Epithelial cell of prostate (primary cell): ENCODE results near the gene POMGNT1.
A peak's percentile ranks its signal among the peaks of the same experiment; 100 is the strongest.
"Not testable (repeated sequence)": the region's sequence is repeated elsewhere in the genome, so short reads cannot be mapped to it uniquely, and the experiment has no call there.

Source experiments
- DNase-seq: peaks from one replicate; pipeline ENCODE4 v3.0.0-alpha.2; 2011; ENCODE audit warnings: low read depth, low spot score
- H3K27ac ChIP-seq: fragments of 450-650 bp; 2 replicates; pipeline ENCODE4 v1.5.1; 2017; ENCODE audit warnings: mild to moderate bottlenecking

POMGNT1 gene

GRCh38 chr1:46197964-46198811 is at the start of gene POMGNT1:
Gene POMGNT1 (minus strand): TSS chr1:46198434. CDS start chr1:46197821, 613 bp downstream.
- no peak for DNase-seq
- H3K27ac ChIP-seq: peak within 1 kb of the TSS; percentile 58

- H3K27ac ChIP-seq: peak within 1 kb of the TSS; percentile 41
- peak; percentile 97 for DNase-seq
Measured at GRCh38 chr1:46247436-46248121, 49.3 kb upstream of the POMGNT1 start, which contains the start of gene RAD54L. Gene RAD54L (plus strand): TSS chr1:46247763. CDS start chr1:46248406, 643 bp downstream.

GRCh38 chr1:46246548-46247435 is 48.6 kb upstream of the POMGNT1 start:
- no peak for DNase-seq
- H3K27ac ChIP-seq: peak overlapping the region; percentile 41

GRCh38 chr1:46246136-46246535 is 47.9 kb upstream of the POMGNT1 start:
- DNase-seq, H3K27ac ChIP-seq: not testable (repeated sequence)

- H3K27ac ChIP-seq: no peak overlapping the region
- no peak for DNase-seq
Measured at GRCh38 chr1:46244656-46245371, 46.6 kb upstream of the POMGNT1 start.

DNA sequence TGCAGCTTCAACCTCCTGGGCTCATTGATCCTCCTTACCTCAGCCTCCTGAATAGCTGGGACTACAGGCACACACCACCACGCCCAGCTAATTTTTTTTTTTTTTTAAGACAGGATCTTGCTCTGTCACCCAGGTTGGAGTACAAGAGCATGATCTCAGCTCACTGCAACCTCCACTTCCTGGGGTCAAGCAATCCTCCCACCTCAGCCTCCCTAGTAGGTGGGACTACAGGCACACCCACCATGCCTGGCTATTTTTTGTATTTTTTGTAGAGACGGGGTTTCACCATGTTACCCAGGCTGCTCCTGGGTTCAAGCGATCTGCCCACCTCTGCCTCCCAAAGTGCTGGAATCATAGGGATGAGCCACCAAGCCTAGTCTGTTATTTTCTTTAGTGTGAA is 45.6 kb upstream of the POMGNT1 start:
- not testable (repeated sequence) for DNase-seq, H3K27ac ChIP-seq

- DNase-seq: no peak
- no peak overlapping the region for H3K27ac ChIP-seq
Measured at GRCh38 chr1:46242918-46243317, 44.7 kb upstream of the POMGNT1 start.

- not testable (repeated sequence) for H3K27ac ChIP-seq, DNase-seq
Measured at GRCh38 chr1:46241733-46242132, 43.5 kb upstream of the POMGNT1 start.

DNA sequence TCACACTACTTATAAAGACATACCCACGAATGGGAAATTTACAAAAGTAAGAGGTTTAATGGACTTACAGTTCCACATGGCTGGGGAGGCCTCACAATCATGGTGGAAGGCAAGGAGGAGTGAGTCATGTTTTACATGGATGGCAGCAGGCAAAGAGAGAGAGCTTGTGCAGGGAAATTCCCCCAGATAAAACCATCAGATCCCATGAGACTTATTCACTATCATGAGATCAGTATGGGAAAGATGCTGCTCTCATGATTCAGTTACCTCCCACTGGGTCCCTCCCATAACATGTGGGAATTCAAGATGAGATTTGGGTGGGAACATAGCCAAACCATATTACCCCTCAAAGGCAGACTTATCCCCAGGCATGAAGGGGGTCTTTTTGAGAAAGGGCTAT is 40.6 kb upstream of the POMGNT1 start:
- H3K27ac ChIP-seq, DNase-seq: not testable (repeated sequence)

DNA sequence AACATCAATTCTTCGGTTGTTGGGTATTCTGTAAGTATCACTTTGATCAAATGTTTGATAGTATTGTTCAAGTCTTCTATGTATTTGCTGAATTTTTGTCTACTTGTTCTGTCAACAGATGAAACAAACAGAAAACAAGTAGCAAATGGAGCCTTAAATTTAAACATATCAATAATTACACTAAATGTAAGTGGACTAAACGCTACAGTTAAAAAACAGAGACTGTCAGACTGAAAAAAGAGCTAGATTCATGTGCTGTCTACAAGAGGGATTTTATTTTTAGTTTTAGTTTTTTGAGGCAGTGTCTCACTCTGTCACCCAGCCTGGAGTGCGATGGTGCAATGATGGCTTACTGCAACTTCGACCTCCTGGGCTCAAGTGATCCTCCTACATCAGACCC is 38.6 kb upstream of the POMGNT1 start:
- DNase-seq: no peak
- H3K27ac ChIP-seq: no peak overlapping the region

- DNase-seq, H3K27ac ChIP-seq: not testable (repeated sequence)
Measured at GRCh38 chr1:46231231-46231630, 33.0 kb upstream of the POMGNT1 start.

DNA sequence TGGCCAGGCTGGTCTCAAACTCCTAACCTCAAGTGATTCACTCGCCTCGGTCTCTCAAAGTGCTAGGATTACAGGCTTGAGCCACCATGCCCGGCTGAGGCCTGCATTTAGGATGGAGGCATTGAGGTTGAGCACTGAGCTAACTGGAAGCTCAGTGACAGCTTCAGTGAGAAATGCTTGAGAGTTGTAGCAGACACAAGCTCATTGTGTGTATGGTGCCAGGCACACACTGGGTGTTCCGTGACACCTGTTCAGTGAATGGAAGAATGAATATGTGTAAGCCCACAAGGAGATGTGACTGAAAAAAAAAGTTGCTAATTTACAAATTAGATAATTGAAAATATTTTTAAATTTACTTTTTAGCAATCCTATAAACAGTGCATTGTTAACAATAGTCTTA is 26.7 kb upstream of the POMGNT1 start:
- DNase-seq: no peak
- H3K27ac ChIP-seq: no peak overlapping the region

DNA sequence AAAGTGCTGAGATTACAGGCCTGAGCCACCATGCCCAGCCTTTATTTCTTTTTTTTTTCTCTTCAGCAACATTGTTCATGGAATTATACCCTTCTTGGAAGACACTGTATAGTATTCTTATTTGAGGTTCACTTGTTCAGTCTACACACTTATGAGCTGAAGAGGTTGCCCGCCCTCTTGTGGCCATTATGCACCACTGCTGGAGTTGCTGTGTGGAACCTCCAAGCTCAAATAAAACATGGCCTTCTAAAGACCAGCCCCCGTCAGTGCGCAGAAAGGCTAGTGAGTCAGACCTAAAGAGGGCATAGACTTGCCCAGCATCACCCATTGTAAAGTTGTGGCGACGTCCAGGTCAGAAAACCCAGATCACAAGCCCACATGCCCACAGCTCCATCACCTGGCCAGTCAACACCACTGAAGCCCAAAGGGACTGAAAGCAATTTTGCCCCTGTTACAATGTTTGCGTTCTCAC is 25.3 kb upstream of the POMGNT1 start:
- no peak overlapping the region for H3K27ac ChIP-seq
- DNase-seq: peak; percentile 73

GRCh38 chr1:46223055-46223454 is 24.8 kb upstream of the POMGNT1 start:
- DNase-seq, H3K27ac ChIP-seq: not testable (repeated sequence)

- no peak for DNase-seq
- no peak overlapping the region for H3K27ac ChIP-seq
Measured at GRCh38 chr1:46221749-46222148, 23.5 kb upstream of the POMGNT1 start.

DNA sequence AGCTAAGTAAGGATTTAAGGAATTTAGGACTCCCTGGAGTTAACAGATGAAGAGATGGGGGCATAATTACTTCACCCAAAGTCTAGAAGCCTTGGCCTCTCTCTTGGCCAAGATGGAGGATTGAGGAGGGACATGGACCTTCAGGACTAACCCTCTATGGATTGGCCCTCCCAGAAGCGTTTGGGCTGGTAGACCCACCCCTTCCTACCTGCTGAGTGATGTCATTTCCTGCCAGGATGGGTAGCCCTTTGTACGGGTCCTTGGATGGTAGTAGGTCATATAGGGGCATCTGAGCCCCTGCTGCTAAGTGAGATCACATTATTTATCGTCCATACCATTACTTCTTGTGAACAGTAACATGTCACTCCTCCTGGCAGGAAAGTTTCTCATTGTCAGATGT is 22.6 kb upstream of the POMGNT1 start:
- H3K27ac ChIP-seq: no peak overlapping the region
- no peak for DNase-seq

DNA sequence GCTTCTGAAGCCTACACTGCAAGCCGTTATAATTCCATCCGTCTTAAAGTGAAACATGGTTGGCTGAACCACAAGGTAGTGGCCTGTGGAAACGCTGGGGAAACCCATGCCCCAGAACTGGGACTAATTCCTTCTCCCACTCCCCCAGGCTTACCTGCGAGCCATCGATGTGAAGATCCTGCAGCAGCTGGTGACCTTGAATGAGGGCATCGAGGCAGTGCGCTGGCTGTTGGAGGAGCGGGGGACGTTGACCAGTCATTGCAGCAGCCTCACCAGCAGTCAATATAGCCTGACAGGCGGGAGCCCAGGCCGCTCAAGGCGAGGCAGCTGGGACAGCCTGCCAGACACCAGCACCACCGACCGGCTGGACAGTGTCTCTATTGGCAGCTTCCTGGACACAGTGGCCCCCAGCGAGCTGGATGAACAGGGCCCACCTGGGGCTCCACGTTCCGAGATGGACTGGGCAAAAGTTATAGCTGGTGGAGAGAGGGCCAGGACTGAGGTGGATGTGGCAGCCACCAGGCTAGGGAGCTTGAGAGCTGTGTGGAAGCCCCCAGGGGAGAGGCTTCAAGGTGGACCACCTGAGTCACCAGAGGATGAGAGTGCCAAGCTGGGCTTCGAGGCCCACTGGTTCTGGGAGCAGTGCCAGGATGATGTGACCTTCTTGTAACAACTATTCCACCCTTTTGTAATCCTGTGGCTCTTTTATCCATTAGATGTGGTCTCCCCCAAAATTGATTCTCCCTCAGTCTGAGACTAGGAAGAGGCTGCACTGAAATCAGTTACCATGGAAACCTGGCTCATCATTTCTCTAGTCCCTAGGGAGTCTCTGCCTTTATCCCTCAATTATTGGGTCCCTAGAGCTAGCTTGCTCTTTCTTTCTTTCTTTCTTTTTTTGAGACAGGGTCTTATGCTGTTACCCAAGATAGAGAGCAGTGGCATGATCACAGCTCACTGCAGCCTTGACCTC is 21.6 kb upstream of the POMGNT1 start:
- H3K27ac ChIP-seq: peak overlapping the region; percentile 93
- no peak for DNase-seq

DNA sequence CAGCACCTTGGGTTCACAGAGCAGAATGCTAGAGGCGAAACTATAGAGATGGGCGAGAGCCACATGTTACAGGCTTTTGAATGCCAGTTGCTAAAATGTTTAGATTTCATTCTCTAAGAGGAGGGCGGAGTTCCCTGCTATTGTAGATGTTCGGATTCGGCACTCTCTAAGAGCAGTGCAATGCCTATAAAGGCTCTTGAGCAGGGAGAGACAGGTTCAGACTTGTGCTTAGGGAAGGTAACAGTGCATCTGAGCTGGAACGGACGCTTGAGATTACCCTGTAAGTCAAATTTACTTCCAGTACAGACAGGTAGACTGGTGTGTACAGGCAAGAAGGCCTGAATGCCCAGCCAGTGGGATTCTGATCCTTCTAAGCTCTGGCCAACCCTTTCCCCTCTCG is 20.2 kb upstream of the POMGNT1 start:
- peak overlapping the region; percentile 93 for H3K27ac ChIP-seq
- DNase-seq: peak; percentile 84
